CD4-positive, alpha-beta T cell treated with Interleukin-1 beta for 1 hour (primary cell): ENCODE data around the gene CDKN2AIP.
"Not testable (repeated sequence)": the region's sequence is repeated elsewhere in the genome, so short reads cannot be mapped to it uniquely, and the experiment has no call there.

Experiments
- DNase-seq, 2 donors: peaks; one replicate each; pipeline ENCODE4 v3.0.0-alpha.2; 2020 to 2022

CDKN2AIP gene

GRCh38 chr4:183455431-183456195 lies 11.2 kb downstream of the CDKN2AIP start:
- DNase-seq, result no peak

- DNase-seq, result no peak
Observed at GRCh38 chr4:183458005-183458404, 13.6 kb downstream of the CDKN2AIP start.

- DNase-seq, result not testable (repeated sequence)
Observed at GRCh38 chr4:183463903-183464619, 19.6 kb downstream of the CDKN2AIP start.

- not testable (repeated sequence) for DNase-seq
Observed at GRCh38 chr4:183465879-183466278, 21.4 kb downstream of the CDKN2AIP start.

- DNase-seq, result no peak
Observed at GRCh38 chr4:183467246-183467645, 22.8 kb downstream of the CDKN2AIP start.

GRCh38 chr4:183468210-183469095 lies 24.0 kb downstream of the CDKN2AIP start:
- no peak for DNase-seq

GRCh38 chr4:183469285-183469684 lies 24.8 kb downstream of the CDKN2AIP start:
- no peak for DNase-seq

GRCh38 chr4:183469936-183470335 lies 25.5 kb downstream of the CDKN2AIP start:
- DNase-seq, result no peak

GRCh38 chr4:183470821-183471220 lies 26.4 kb downstream of the CDKN2AIP start:
- no peak for DNase-seq

- peak; percentile 68 to 76 for DNase-seq
Observed at GRCh38 chr4:183471946-183472708, 27.7 kb downstream of the CDKN2AIP start.

- DNase-seq, result no peak
Observed at GRCh38 chr4:183478123-183478522, 33.7 kb downstream of the CDKN2AIP start.

GRCh38 chr4:183478926-183479325 lies 34.5 kb downstream of the CDKN2AIP start:
- no peak for DNase-seq

- not testable (repeated sequence) for DNase-seq
Observed at GRCh38 chr4:183482515-183483095, 38.2 kb downstream of the CDKN2AIP start.

GRCh38 chr4:183483997-183484396 lies 39.6 kb downstream of the CDKN2AIP start:
- no peak for DNase-seq

GRCh38 chr4:183485411-183486160 lies 41.1 kb downstream of the CDKN2AIP start:
- no peak for DNase-seq

GRCh38 chr4:183492791-183493222 lies 48.4 kb downstream of the CDKN2AIP start:
- no peak for DNase-seq

GRCh38 chr4:183493246-183493645 lies 48.8 kb downstream of the CDKN2AIP start:
- DNase-seq, result no peak

GRCh38 chr4:183495184-183495583 lies 50.7 kb downstream of the CDKN2AIP start:
- DNase-seq, result no peak
